ENCODE data around the gene MRPL22. TPM values are rescaled to one million over a fixed set of nuclear protein-coding genes. Genes with fewer than 3 reads are reported as not detected.

MRPL22 gene
- total RNA-seq, 3 donors from 2014 or later (not counting 1 experiment from before 2014, with no cell fraction given) = 30.5 to 38.0 (median 30.9) TPM

DNA sequence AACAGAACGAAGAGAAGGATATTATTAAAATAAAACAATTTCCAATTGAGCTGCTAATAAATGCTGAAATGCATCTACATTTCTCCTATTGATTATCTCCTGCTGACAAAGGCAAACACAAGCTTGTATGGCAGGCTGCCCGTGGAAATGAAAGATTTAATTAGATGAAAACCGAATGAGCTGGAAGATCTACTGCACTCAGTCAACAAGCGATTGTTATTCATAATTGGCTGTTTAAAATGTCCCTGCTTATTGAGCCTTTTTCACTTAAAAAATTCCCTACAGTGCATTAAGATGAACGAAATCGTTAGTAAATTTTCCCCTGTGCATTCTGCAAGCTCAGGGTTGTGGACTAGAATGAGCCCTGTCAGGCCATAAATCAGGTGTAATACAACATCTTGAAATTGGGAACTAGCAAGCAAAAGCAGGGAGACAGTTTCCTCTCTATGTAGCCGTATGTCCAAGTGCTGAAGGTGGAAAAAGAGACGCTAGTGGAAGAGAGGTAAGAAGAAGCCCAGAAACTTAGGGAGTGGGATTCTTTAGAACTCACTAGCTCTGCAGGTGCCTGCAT, 44.2 kb downstream of the MRPL22 start:
- WGBS (ENCODE audit: insufficient coverage) = 60% methylated on average over 8 of the region's 8 CpGs

DNA sequence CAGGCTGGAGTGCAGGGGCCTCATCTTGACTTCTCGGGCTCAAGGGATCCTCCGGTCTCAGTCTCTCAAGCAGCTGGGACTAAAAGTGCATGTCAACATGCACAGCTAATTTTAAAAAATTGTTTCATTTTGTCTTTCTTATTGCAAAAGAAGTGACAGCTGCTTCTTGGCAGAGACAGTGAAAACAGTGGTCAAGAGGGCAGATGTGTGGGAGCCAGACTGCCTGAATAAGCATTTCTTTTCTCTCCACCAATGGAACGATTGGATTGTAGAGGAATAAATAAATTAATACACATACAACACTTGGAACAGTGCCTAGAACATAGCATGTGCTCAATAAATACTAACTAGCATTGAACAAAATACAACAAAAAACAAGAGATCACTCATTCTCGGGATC, 45.3 kb downstream of the MRPL22 start:
- Mint-ChIP-seq H3K4me3 (no peak overlapping the region), H3K27ac (no peak overlapping the region), H3K4me1 (no peaks in the 10 kb centered on the region), H3K9me3 (no peaks in the 10 kb centered on the region), H3K27me3 (ENCODE audit: low read depth in 2 of 2) (peaks cover 8 to 11% of the 10 kb centered on the region in 2 donors), H3K36me3 (no peaks in the 10 kb centered on the region)
- Histone ChIP-seq H3K9me3 (ENCODE audit: control insufficient read depth, insufficient read depth, low read length) (no peaks in the 10 kb centered on the region), H3K36me3 (ENCODE audit: control insufficient read depth, insufficient read depth, low read length) (no peaks in the 10 kb centered on the region), H3K27ac (ENCODE audit: low read length) (no peak overlapping the region), H3K4me1 (ENCODE audit: control insufficient read depth, insufficient read depth, low read length) (no peaks in the 10 kb centered on the region), H3K4me3 (ENCODE audit: low read length) (no peak overlapping the region), H3K27me3 (ENCODE audit: control insufficient read depth, insufficient read depth, low read length) (no peaks in the 10 kb centered on the region)
- no peak for ATAC-seq
- 88% methylated on average over 2 of the region's 4 CpGs for WGBS (ENCODE audit: insufficient coverage)
- TF ChIP-seq, protein P1, sequence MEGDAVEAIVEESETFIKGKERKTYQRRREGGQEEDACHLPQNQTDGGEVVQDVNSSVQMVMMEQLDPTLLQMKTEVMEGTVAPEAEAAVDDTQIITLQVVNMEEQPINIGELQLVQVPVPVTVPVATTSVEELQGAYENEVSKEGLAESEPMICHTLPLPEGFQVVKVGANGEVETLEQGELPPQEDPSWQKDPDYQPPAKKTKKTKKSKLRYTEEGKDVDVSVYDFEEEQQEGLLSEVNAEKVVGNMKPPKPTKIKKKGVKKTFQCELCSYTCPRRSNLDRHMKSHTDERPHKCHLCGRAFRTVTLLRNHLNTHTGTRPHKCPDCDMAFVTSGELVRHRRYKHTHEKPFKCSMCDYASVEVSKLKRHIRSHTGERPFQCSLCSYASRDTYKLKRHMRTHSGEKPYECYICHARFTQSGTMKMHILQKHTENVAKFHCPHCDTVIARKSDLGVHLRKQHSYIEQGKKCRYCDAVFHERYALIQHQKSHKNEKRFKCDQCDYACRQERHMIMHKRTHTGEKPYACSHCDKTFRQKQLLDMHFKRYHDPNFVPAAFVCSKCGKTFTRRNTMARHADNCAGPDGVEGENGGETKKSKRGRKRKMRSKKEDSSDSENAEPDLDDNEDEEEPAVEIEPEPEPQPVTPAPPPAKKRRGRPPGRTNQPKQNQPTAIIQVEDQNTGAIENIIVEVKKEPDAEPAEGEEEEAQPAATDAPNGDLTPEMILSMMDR (IDR thresholded peaks at IDR 0.05) = no peak
- no peak for DNase-seq
- intact Hi-C loops (cut with micrococcal nuclease) = no loop called here

More for the DNA sequence above, 44.2 kb downstream of the MRPL22 start:
- no peaks in the 10 kb centered on the region for H3K36me3 ChIP-seq (ENCODE audit: control insufficient read depth, insufficient read depth, low read length)
- Mint-ChIP-seq H3K36me3 (no peaks in the 10 kb centered on the region), H3K27ac (no peak overlapping the region), H3K27me3 (ENCODE audit: low read depth in 2 of 2) (peaks cover 8 to 11% of the 10 kb centered on the region in 2 donors), H3K9me3 (no peaks in the 10 kb centered on the region), H3K4me3 (no peak overlapping the region), H3K4me1 (no peaks in the 10 kb centered on the region)
- TF ChIP-seq, protein P1 (IDR thresholded peaks at IDR 0.05) = no peak
- no peak overlapping the region for H3K27ac ChIP-seq (ENCODE audit: low read length)
- intact Hi-C loops (cut with micrococcal nuclease) = no loop called here
- ATAC-seq (no peak), DNase-seq (no peak)
- no peaks in the 10 kb centered on the region for H3K9me3 ChIP-seq (ENCODE audit: control insufficient read depth, insufficient read depth, low read length)
- H3K4me1 ChIP-seq (ENCODE audit: control insufficient read depth, insufficient read depth, low read length) = no peaks in the 10 kb centered on the region
- H3K4me3 ChIP-seq (ENCODE audit: low read length) = no peak overlapping the region
- H3K27me3 ChIP-seq (ENCODE audit: control insufficient read depth, insufficient read depth, low read length) = no peaks in the 10 kb centered on the region

DNA sequence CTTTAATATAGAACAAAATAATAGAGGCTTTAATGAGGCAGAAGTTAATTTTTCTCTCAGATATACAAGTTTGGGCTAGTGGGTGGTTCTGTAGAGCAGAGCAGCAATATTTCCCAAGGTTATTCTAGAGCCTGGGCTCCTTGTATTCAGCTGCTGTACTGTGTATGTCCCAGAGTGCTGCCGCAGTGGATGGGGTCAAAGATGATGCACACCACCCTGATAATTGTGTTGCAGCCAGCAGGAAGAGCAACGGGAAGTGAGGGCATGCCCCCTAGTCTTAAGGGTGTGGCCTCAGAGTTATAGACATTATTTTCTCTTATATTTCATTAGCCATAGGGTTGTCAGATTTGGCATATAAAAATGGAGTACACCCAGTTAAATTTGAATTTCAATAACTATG, 48.8 kb downstream of the MRPL22 start:
- no peaks in the 10 kb centered on the region for H3K4me1 Mint-ChIP-seq
- intact Hi-C loops (cut with micrococcal nuclease) = no loop called here
- ATAC-seq (no peak), DNase-seq (no peak)
- peaks cover 7 to 13% of the 10 kb centered on the region in 2 donors for H3K27me3 Mint-ChIP-seq (ENCODE audit: low read depth in 2 of 2)
- Histone ChIP-seq H3K9me3 (ENCODE audit: control insufficient read depth, insufficient read depth, low read length) (no peaks in the 10 kb centered on the region), H3K4me1 (ENCODE audit: control insufficient read depth, insufficient read depth, low read length) (no peaks in the 10 kb centered on the region), H3K4me3 (ENCODE audit: low read length) (no peak overlapping the region), H3K27me3 (ENCODE audit: control insufficient read depth, insufficient read depth, low read length) (no peaks in the 10 kb centered on the region), H3K36me3 (ENCODE audit: control insufficient read depth, insufficient read depth, low read length) (no peaks in the 10 kb centered on the region), H3K27ac (ENCODE audit: low read length) (no peak overlapping the region)
- 100% methylated on average over 1 of the region's 2 CpGs for WGBS (ENCODE audit: insufficient coverage)
- H3K36me3 Mint-ChIP-seq = no peaks in the 10 kb centered on the region
- TF ChIP-seq, protein P1 (IDR thresholded peaks at IDR 0.05) = no peak
- no peak overlapping the region for H3K4me3 Mint-ChIP-seq
- H3K9me3 Mint-ChIP-seq = no peaks in the 10 kb centered on the region
- no peak overlapping the region for H3K27ac Mint-ChIP-seq

GRCh38 chr5:154993461-154993860, 52.6 kb downstream of the MRPL22 start:
- Mint-ChIP-seq H3K27ac (no peak overlapping the region), H3K9me3 (no peaks in the 10 kb centered on the region), H3K27me3 (ENCODE audit: low read depth in 2 of 2) (peaks cover 2 to 21% of the 10 kb centered on the region in 2 donors), H3K4me3 (no peak overlapping the region), H3K4me1 (no peaks in the 10 kb centered on the region), H3K36me3 (no peaks in the 10 kb centered on the region)
- Histone ChIP-seq H3K4me1 (ENCODE audit: control insufficient read depth, insufficient read depth, low read length) (no peaks in the 10 kb centered on the region), H3K36me3 (ENCODE audit: control insufficient read depth, insufficient read depth, low read length) (no peaks in the 10 kb centered on the region), H3K4me3 (ENCODE audit: low read length) (no peak overlapping the region), H3K27ac (ENCODE audit: low read length) (no peak overlapping the region), H3K27me3 (ENCODE audit: control insufficient read depth, insufficient read depth, low read length) (no peaks in the 10 kb centered on the region), H3K9me3 (ENCODE audit: control insufficient read depth, insufficient read depth, low read length) (no peaks in the 10 kb centered on the region)
- TF ChIP-seq, protein P1 (IDR thresholded peaks at IDR 0.05) = no peak
- intact Hi-C loops (cut with micrococcal nuclease) = no loop called here
- DNase-seq (no peak), ATAC-seq (no peak)
- WGBS (ENCODE audit: insufficient coverage) = 72% methylated on average over 1 of the region's 2 CpGs

All from natural killer cell (primary cell).